ENCODE measurements around the gene WDR73.

- TF ChIP-seq CTCF (optimal IDR thresholded peaks at IDR 0.05 in 1 of 3, IDR thresholded peaks at IDR 0.05 in 1 of 3, conservative IDR thresholded peaks at IDR 0.05 in 1 of 3; ENCODE audit: extremely low read depth in 1 of 3, insufficient read depth in 2 of 3, low read length in 3 of 3) (no peak), EZH2 (IDR thresholded peaks at IDR 0.05; ENCODE audit: low read length) (no peak)
Measured at GRCh38 chr15:84594617-84595290, 59.3 kb downstream of the WDR73 start.
